Activated effector memory CD4-positive, alpha-beta T cell treated with Interleukin-2 at 50 U/mL for 16 hours (primary cell): ENCODE measurements around the gene CCL5.
"Not testable (repeated sequence)": the region's sequence is repeated elsewhere in the genome, so short reads cannot be mapped to it uniquely, and the experiment has no call there.

Experiments
- DNase-seq: peaks from one replicate; pipeline ENCODE4 v3.0.0-alpha.2; 2020

Gene CCL5

GRCh38 chr17:35898283-35899070 lies 18.3 kb upstream of the CCL5 start:
- no peak for DNase-seq

GRCh38 chr17:35897772-35898171 lies 17.6 kb upstream of the CCL5 start:
- DNase-seq = not testable (repeated sequence)

- no peak for DNase-seq
Observed at GRCh38 chr17:35895636-35896587, 15.8 kb upstream of the CCL5 start.

- no peak for DNase-seq
Observed at GRCh38 chr17:35894206-35894605, 14.0 kb upstream of the CCL5 start.

- DNase-seq = no peak
Observed at GRCh38 chr17:35893751-35894150, 13.6 kb upstream of the CCL5 start.

GRCh38 chr17:35892091-35893035 lies 12.2 kb upstream of the CCL5 start:
- DNase-seq = no peak

GRCh38 chr17:35891269-35891668 lies 11.1 kb upstream of the CCL5 start:
- no peak for DNase-seq

- DNase-seq = peak; percentile 63
Observed at GRCh38 chr17:35890774-35891155, 10.6 kb upstream of the CCL5 start.

GRCh38 chr17:35889818-35890773 lies 9.9 kb upstream of the CCL5 start:
- no peak for DNase-seq

- no peak for DNase-seq
Observed at GRCh38 chr17:35889241-35889640, 9.1 kb upstream of the CCL5 start.

- no peak for DNase-seq
Observed at GRCh38 chr17:35878361-35878760, 1.8 kb downstream of the CCL5 start.

GRCh38 chr17:35877345-35878029 lies 2.7 kb downstream of the CCL5 start:
- DNase-seq = no peak

- no peak for DNase-seq
Observed at GRCh38 chr17:35876534-35876933, 3.6 kb downstream of the CCL5 start.

GRCh38 chr17:35875800-35876139 lies 4.4 kb downstream of the CCL5 start:
- DNase-seq = no peak

- no peak for DNase-seq
Observed at GRCh38 chr17:35875072-35875799, 4.9 kb downstream of the CCL5 start.

GRCh38 chr17:35872196-35872980 lies 7.8 kb downstream of the CCL5 start:
- no peak for DNase-seq

GRCh38 chr17:35870906-35871819 lies 9.0 kb downstream of the CCL5 start:
- no peak for DNase-seq

GRCh38 chr17:35868737-35869136 lies 11.4 kb downstream of the CCL5 start, which contains the start of gene HEATR9:
Gene HEATR9, minus strand, starts transcription at chr17:35868891. Its CDS starts 149 bp downstream, at chr17:35868742.
- DNase-seq = no peak
